ENCODE data around the gene DLX1.
"Not testable (repeated sequence)": the region's sequence is repeated elsewhere in the genome, so short reads cannot be mapped to it uniquely, and the experiment has no call there.

The DLX1 gene

DNA sequence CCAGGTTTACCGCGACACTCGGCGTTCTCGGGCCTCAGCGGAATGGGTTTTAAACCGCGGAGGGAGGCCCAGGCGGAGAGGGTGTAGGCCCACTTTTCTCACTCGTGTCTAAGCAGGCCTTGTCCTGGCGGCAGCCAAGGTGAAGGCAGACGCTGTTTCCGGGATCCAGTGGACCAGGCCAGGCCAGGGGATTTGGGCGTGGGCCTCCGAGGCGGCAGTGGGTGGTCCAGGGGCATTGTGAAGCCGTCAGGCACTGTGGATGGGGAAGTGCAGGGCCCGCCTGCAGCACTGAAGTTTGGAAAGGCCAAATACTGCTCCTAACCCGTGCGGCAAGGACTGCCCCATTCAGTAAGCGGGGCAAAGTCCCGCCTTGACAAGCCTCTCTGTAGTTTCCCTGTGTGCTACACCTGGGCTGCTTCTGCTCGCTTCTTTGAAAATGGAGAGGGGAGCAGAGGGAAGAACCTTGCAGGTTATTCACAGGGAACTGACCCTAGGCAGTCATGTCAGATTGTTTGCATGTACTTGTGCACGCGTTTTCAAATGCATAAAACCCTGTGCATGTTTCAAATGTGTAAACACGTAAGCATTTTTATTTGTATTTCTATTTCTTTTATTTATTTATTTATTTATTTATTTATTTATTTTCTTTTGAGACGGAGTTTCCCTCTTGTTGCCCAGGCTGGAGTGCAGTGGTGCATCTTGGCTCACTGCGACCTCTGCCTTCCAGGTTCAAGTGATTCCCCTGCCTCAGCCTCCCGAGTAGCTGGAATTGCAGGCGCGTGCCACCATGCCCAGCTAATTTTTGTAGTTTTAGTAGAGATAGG, 24.9 kb downstream of the DLX1 start:
- TF ChIP-seq, protein P1, sequence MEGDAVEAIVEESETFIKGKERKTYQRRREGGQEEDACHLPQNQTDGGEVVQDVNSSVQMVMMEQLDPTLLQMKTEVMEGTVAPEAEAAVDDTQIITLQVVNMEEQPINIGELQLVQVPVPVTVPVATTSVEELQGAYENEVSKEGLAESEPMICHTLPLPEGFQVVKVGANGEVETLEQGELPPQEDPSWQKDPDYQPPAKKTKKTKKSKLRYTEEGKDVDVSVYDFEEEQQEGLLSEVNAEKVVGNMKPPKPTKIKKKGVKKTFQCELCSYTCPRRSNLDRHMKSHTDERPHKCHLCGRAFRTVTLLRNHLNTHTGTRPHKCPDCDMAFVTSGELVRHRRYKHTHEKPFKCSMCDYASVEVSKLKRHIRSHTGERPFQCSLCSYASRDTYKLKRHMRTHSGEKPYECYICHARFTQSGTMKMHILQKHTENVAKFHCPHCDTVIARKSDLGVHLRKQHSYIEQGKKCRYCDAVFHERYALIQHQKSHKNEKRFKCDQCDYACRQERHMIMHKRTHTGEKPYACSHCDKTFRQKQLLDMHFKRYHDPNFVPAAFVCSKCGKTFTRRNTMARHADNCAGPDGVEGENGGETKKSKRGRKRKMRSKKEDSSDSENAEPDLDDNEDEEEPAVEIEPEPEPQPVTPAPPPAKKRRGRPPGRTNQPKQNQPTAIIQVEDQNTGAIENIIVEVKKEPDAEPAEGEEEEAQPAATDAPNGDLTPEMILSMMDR (conservative IDR thresholded peaks at IDR 0.05; ENCODE audit: low read depth): no peak
- no peak overlapping the region for H3K27ac ChIP-seq
- CTCF ChIA-PET: interaction anchor here (0.6 kb wide), 1 partner anchor 19 kb away, joined by 3 read pairs; no protein-coding TSS in a partner anchor
- no peak for DNase-seq (ENCODE audit: low spot score)
- POLR2A ChIA-PET (ENCODE audit: low non-redundant PET): no interaction called here

DNA sequence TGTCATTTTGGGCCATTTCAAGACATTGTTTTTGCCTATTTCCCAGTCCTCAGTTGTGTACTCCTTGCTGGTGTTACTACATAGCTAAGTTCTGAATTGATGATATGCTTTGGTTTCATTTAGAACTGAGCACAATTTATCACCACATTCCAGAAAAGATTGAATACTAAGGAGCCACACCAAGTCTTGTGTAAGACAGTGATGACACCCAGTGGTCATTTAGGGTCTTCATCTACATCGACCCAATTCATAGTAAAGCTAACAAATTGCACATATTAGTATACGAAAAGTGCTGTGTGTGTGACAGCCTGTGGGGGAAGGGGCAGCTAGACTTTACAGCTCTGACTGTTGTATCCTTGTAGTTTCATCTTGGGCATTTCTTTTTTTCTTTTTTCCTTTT, 28.3 kb downstream of the DLX1 start:
- TF ChIP-seq, protein P1 (conservative IDR thresholded peaks at IDR 0.05; ENCODE audit: low read depth): 0 out of 2 replicates have a peak, but pooled peaks have one; percentile 11
- ChIA-PET POLR2A (ENCODE audit: low non-redundant PET) (no interaction called here), CTCF (interaction anchor here (0.5 to 1.1 kb wide), 10 partner anchors 10 to 1165 kb away, joined by 3 to 5 read pairs (median 3); no protein-coding TSS in a partner anchor)
- no peak overlapping the region for H3K27ac ChIP-seq
- DNase-seq (ENCODE audit: low spot score): no peak

DNA sequence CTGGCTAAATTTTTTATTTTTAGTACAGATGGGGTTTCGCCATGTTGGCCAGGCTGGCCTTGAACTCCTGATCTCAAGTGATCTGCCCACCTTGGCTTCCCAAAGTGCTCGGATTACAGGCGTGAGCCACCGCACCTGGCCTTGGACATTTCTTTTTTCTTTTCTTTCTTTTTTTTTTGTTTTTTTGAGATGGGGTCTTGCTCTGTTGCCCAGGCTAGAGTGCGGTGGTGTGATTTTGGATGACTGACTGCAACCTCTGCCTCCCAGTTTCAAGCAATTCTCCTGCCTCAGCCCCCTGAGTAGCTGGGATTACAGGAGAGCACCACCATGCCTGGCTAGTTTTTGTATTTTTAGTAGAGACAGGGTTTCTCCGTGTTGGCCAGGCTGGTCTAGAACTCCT, 28.9 kb downstream of the DLX1 start:
- H3K27ac ChIP-seq; POLR2A ChIA-PET (ENCODE audit: low non-redundant PET); DNase-seq (ENCODE audit: low spot score): not testable (repeated sequence)
- CTCF ChIA-PET: interaction anchor here (0.5 to 1.1 kb wide), 7 partner anchors 11 to 441 kb away, joined by 3 to 5 read pairs (median 3); no protein-coding TSS in a partner anchor

DNA sequence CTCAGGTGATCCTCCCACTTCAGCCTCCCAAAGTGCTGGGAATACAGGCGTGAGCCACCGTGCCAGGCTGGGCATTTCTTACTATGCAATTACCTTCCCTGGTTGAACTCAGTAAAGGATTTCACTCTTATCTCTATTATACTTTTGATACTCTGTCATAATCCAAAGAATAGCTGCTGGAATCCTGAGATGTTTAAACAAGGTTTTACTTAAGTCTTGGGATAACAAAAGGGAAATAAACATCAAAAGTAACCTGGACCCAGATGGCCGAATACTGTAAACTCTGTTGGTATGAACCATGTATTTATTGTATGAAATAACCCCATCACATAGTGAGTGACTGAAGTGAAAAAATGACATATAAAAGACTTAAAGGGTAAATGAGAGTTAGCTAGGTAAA, 29.3 kb downstream of the DLX1 start:
- DNase-seq (ENCODE audit: low spot score): no peak
- POLR2A ChIA-PET (ENCODE audit: low non-redundant PET): no interaction called here
- CTCF ChIA-PET: interaction anchor here (0.6 to 1.1 kb wide), 3 partner anchors 11 to 298 kb away, joined by 3 read pairs; no protein-coding TSS in a partner anchor
- H3K27ac ChIP-seq: no peak overlapping the region
- TF ChIP-seq, protein P1 (conservative IDR thresholded peaks at IDR 0.05; ENCODE audit: low read depth): no peak

DNA sequence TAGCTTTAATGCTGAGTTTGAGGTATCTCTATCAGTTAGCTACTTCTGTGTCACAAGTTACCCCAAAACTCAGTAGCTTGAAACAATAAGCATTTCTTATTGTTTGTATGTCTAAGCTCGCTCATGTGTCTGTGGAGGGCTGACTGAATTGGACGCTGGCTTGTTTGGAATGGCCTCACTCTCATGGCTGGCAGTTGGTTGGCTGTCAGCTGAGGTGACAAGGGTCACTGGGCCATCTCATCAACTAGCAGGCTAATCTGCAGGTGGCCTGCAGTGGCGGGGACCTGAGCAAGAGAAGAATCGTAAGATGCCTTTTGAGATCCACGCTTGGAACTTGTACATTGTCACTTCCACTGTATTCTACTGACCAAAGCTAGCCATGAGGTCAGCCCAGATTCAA, 30.8 kb downstream of the DLX1 start:
- no peak overlapping the region for H3K27ac ChIP-seq
- ChIA-PET POLR2A (ENCODE audit: low non-redundant PET) (no interaction called here), CTCF (no interaction called here)

DNA sequence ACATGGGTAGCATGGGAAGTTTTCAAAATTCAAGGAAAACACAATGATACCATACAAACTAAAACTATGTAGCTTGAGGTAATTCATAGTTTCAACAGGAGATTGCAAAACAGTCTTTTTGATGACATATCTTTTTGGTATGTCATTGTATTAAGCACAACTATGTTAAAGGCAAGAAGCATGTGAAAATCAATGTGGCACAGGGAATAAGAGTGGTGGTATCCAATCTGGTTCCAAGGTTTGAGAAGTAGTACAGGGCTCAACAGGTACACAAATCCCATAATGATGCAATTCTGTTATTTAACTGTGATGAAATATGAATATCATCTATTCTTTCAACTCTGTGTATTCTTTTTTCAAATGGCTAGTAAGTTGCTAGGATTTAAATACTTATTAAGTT, 33.8 kb downstream of the DLX1 start:
- no peak for DNase-seq (ENCODE audit: low spot score)
- ChIA-PET POLR2A (ENCODE audit: low non-redundant PET) (no interaction called here), CTCF (interaction anchor here (0.6 kb wide), 1 partner anchor 171 kb away, joined by 3 read pairs; no protein-coding TSS in a partner anchor)
- peak overlapping the region; percentile 76 for H3K27ac ChIP-seq
- TF ChIP-seq, protein P1 (conservative IDR thresholded peaks at IDR 0.05; ENCODE audit: low read depth): no peak

More for the DNA sequence above, 30.8 kb downstream of the DLX1 start:
- DNase-seq (ENCODE audit: low spot score): no peak
- TF ChIP-seq, protein P1 (conservative IDR thresholded peaks at IDR 0.05; ENCODE audit: low read depth): no peak

DNA sequence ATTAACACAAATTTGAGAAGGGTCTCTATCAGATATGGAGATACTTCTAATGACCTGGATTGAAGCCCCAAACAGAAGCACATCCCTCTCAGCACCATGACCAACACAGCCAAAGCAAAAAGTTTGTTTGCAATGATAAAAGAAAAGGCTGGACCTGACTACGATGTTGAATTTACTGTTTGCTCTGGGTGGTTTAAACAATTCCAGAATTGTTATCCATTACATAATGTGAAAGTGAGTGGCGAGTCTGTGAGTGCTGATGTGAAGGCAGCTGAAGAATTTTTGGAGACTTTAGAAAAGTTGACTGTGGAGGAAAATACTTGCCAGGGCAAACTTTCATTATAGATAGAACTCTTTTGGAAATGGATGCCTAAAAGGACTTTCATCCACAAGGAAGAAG, 34.8 kb downstream of the DLX1 start:
- TF ChIP-seq, protein P1 (conservative IDR thresholded peaks at IDR 0.05; ENCODE audit: low read depth): no peak
- POLR2A ChIA-PET (ENCODE audit: low non-redundant PET): no interaction called here
- DNase-seq (ENCODE audit: low spot score): no peak
- CTCF ChIA-PET: no interaction called here
- H3K27ac ChIP-seq: no peak overlapping the region

Data from RWPE1 (cell line).